Panc1 (cell line): ENCODE measurements around the gene GRAMD2A.

Experiments used
- POLR2AphosphoS5 ChIP-seq: IDR thresholded peaks from 2 replicates; pipeline ENCODE4 v1.6.1; 2012; ENCODE audit warnings: mild to moderate bottlenecking, low read depth, low read length, moderate library complexity
- SIN3A ChIP-seq: IDR thresholded peaks from 2 replicates; pipeline ENCODE4 v1.6.1; 2012; ENCODE audit warnings: low read depth, mild to moderate bottlenecking, low read length, moderate library complexity, borderline replicate concordance; ENCODE audit not compliant: insufficient read depth
- TCF7L2 ChIP-seq: IDR thresholded peaks from 2 replicates; pipeline ENCODE4 v1.6.1; 2011; ENCODE audit warnings: mild to moderate bottlenecking, low read depth, low read length, inconsistent platforms
- TF ChIP-seq, protein P1 (sequence below): fragments of 450-650 bp; IDR thresholded peaks from 2 replicates; pipeline ENCODE4 v1.5.1; 2017; ENCODE audit warnings: mild to moderate bottlenecking
- TF ChIP-seq, protein P2 (sequence below), 2 experiments: IDR thresholded peaks; 2 replicates each; pipeline ENCODE4 v1.6.1; 2011 to 2012; ENCODE audit warnings: low read depth in 2 of 2, control low read depth in 1 of 2, low read length in 1 of 2, mild to moderate bottlenecking in 1 of 2, moderate library complexity in 1 of 2; ENCODE audit not compliant: insufficient read depth in 1 of 2

GRCh38 chr15:72235298-72235697, 37.7 kb upstream of the GRAMD2A start:
- TF ChIP-seq POLR2AphosphoS5 (no peak), SIN3A (no peak), TCF7L2 (no peak)
- TF ChIP-seq, protein P1, sequence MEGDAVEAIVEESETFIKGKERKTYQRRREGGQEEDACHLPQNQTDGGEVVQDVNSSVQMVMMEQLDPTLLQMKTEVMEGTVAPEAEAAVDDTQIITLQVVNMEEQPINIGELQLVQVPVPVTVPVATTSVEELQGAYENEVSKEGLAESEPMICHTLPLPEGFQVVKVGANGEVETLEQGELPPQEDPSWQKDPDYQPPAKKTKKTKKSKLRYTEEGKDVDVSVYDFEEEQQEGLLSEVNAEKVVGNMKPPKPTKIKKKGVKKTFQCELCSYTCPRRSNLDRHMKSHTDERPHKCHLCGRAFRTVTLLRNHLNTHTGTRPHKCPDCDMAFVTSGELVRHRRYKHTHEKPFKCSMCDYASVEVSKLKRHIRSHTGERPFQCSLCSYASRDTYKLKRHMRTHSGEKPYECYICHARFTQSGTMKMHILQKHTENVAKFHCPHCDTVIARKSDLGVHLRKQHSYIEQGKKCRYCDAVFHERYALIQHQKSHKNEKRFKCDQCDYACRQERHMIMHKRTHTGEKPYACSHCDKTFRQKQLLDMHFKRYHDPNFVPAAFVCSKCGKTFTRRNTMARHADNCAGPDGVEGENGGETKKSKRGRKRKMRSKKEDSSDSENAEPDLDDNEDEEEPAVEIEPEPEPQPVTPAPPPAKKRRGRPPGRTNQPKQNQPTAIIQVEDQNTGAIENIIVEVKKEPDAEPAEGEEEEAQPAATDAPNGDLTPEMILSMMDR = no peak
- TF ChIP-seq, protein P2, sequence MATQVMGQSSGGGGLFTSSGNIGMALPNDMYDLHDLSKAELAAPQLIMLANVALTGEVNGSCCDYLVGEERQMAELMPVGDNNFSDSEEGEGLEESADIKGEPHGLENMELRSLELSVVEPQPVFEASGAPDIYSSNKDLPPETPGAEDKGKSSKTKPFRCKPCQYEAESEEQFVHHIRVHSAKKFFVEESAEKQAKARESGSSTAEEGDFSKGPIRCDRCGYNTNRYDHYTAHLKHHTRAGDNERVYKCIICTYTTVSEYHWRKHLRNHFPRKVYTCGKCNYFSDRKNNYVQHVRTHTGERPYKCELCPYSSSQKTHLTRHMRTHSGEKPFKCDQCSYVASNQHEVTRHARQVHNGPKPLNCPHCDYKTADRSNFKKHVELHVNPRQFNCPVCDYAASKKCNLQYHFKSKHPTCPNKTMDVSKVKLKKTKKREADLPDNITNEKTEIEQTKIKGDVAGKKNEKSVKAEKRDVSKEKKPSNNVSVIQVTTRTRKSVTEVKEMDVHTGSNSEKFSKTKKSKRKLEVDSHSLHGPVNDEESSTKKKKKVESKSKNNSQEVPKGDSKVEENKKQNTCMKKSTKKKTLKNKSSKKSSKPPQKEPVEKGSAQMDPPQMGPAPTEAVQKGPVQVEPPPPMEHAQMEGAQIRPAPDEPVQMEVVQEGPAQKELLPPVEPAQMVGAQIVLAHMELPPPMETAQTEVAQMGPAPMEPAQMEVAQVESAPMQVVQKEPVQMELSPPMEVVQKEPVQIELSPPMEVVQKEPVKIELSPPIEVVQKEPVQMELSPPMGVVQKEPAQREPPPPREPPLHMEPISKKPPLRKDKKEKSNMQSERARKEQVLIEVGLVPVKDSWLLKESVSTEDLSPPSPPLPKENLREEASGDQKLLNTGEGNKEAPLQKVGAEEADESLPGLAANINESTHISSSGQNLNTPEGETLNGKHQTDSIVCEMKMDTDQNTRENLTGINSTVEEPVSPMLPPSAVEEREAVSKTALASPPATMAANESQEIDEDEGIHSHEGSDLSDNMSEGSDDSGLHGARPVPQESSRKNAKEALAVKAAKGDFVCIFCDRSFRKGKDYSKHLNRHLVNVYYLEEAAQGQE (IDR thresholded peaks at IDR 0.05; ENCODE audit: insufficient read depth in 1 of 2, low read depth in 2 of 2, low read length in 1 of 2) = no peak
